Measurements from ENCODE around the gene UCKL1.

The UCKL1 gene

GRCh38 chr20:63980806-63981728 is 24.9 kb upstream of the UCKL1 start, which contains the start of gene PRPF6:
Gene PRPF6, plus strand, starts transcription at chr20:63981132. Its CDS starts 114 bp downstream, at chr20:63981246.
- TF ChIP-seq CTCF (IDR thresholded peaks at IDR 0.05; ENCODE audit: low read depth, low read length, missing control alignments) = peak; percentile 93
- peak within 1 kb of the TSS; percentile 83 for H3K4me3 ChIP-seq (ENCODE audit: low read depth, low read length)
- peak; percentile 91 for DNase-seq (ENCODE audit: low read depth)

DNA sequence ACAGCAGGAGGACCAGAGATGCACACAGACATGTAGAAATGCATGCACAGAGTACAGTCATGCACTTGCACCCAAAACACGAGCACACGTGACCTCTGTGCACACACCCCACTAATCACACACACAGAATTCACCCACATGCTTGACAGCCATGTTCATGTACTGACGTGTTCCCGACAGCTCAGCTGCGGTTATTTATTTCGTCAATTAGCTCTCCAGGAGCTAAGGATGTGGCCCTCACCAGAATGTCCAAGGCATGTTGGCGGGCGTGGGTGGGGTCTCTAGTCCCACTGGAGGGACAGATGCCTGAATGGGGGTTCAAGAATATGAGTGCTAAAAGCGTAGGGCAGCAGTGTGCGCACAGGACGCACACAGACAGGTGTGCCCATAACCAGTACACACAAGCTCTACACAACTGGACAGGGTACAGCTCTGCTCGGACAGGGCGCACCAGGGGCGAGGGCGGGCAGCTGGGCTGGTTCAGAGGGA is 24.1 kb upstream of the UCKL1 start:
- peak overlapping the region; percentile 83 for H3K4me3 ChIP-seq (ENCODE audit: low read depth, low read length)
- no peak for DNase-seq (ENCODE audit: low read depth)
- TF ChIP-seq CTCF (IDR thresholded peaks at IDR 0.05; ENCODE audit: low read depth, low read length, missing control alignments) = no peak

GRCh38 chr20:63979557-63980316 is 23.5 kb upstream of the UCKL1 start, which contains the start of gene SAMD10:
Gene SAMD10, minus strand, starts transcription at chr20:63979642. Its CDS starts 175 bp downstream, at chr20:63979467.
- no peak for DNase-seq (ENCODE audit: low read depth)
- peak; percentile 34 for TF ChIP-seq CTCF (IDR thresholded peaks at IDR 0.05; ENCODE audit: low read depth, low read length, missing control alignments)
- H3K4me3 ChIP-seq (ENCODE audit: low read depth, low read length) = peak within 1 kb of the TSS; percentile 83

- DNase-seq (ENCODE audit: low read depth) = no peak
- no peak for TF ChIP-seq CTCF (IDR thresholded peaks at IDR 0.05; ENCODE audit: low read depth, low read length, missing control alignments)
- H3K4me3 ChIP-seq (ENCODE audit: low read depth, low read length) = peak overlapping the region; percentile 83
Measured at GRCh38 chr20:63979229-63979556, 23.0 kb upstream of the UCKL1 start.

GRCh38 chr20:63978319-63979228 is 22.4 kb upstream of the UCKL1 start:
- no peak for DNase-seq (ENCODE audit: low read depth)
- no peak for TF ChIP-seq CTCF (IDR thresholded peaks at IDR 0.05; ENCODE audit: low read depth, low read length, missing control alignments)
- H3K4me3 ChIP-seq (ENCODE audit: low read depth, low read length) = peak overlapping the region; percentile 83

DNA sequence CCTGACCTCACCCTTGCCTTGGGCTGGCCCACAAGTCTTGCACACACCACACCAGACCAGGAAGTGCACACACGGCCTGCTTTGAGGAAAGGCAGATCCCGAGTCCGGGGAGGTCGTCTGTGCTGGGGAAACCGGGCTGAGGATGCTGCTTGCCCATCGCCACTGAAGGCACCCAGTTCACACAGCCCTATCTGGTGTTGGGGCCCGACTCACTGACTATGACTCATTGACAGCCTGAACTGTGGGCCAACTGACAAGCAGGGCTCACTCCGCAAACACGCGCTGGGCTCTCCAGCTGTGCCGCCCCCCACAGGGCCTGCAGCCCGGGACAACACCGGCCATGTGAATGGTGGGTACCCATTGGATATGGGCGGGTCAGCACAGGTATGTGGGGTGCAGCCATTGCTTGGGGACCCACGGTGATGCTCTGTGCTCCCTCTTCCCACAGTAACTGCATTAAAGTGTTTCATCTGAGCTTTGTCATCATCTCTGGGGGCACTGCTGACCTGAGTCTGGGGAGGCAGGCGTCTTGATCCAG is 21.6 kb upstream of the UCKL1 start:
- peak overlapping the region; percentile 83 for H3K4me3 ChIP-seq (ENCODE audit: low read depth, low read length)
- TF ChIP-seq CTCF (IDR thresholded peaks at IDR 0.05; ENCODE audit: low read depth, low read length, missing control alignments) = no peak
- DNase-seq (ENCODE audit: low read depth) = no peak
